OCI-LY7 (cell line): ENCODE results near the gene PSMG4.

ENCODE experiments used
- CTCF ChIP-seq: fragments of 200-600 bp; sonication (generic); conservative IDR thresholded peaks from 2 replicates; pipeline ENCODE4 v1.5.1; 2014; ENCODE audit warnings: mild to moderate bottlenecking, antibody characterized with exemption, low read length, moderate library complexity, mixed read lengths
- EZH2phosphoT487 ChIP-seq: fragments of 200-600 bp; sonication (generic); IDR thresholded peaks from 2 replicates; pipeline ENCODE4 v1.6.1; 2018; ENCODE audit warnings: low read depth, borderline replicate concordance, mild to moderate bottlenecking, mixed run types, antibody characterized with exemption, low read length, moderate library complexity, mixed read lengths

DNA sequence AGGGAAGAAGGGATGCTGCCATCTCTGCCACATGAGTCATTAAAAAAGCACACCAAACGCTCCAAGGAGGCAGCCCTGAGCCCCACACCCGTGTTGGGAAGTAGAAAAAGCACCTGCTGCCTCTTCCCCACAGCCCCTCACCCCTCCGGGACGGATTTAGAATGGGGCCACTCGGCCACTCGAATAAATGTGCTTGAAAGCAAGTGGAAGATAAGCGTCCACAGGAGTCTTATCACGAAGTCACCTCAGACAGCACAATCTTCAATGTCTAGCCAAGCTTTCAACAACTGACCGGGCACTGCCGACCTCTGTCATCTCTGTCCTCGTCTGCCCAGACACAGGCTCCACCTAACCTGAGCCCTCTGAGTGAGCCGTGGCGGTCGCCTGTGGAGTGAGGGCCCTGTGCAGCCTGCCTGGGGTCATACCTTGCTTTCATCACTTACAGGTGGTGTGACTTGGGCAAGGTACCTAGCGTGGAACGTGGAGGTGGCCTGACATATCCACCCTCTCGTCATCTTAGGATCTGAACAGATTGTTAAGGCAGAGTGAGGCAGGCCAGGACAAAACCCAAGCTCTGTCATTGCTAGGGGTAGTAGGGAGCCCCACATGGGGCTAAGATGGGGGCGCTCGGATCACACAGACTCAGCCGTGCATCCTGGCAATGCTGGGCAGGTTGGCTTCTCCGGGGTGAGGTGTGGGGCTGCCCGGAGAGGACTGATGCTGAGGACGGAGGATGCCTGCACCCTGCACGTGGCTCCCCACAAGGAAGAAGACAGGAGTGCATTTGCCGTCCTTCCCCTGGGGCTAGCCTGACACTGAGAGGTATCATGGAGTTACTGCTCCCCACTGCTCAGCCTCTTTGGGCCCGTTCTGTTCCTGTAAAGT is 34.8 kb downstream of the PSMG4 start:
- TF ChIP-seq CTCF (no peak), EZH2phosphoT487 (no peak)
